ENCODE results near the gene ATP6V1C2.

The ATP6V1C2 gene

DNA sequence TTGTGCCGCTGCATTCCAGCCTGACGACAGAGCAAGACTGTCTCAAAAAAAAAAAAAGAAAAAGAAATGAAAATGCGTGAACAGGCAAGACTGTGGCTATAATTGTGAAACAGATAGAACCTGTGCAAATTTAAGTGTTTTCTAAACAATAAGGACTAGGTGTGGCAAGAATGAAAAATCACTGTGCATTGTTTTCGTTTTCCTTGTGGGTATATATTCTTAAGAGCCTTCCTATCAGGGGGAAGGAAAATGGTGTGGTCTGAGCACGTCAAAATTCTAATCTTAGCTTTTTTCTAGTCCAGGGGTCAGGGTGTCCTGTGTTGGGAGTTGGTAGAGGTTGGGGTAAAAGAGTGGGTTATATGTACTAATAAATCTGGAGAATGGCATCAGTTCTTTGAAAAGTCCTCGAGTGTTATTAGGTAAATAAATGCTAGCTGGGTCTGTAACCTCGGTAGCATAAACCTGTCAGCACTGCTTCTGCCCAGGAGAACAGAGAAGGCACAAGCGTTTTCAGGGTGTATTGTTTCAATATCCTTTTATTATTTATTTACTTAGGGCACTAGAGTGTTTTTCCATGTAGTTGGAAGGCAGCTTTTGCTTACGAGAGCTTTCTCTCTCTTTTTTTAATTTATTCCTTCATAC, 11.6 kb downstream of the ATP6V1C2 start:
- no peak for DNase-seq

DNA sequence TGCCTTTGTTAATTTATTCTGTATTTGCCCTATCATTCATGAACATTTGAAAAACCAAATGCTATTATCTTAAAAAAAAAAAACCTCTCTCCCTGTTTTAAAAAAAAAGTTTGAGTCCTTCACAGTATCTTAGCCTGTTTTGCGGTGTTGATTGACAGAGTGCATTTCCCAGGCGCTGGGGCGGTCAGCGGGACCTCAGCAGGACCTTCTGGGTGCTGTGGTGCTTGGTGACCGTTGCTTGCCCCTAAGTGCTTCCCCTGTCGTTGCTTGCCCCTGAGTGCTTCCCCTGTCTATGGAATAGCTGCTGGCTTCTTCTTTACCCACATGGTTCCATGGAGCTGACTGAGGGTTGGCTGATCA, 12.1 kb downstream of the ATP6V1C2 start:
- DNase-seq = no peak

DNA sequence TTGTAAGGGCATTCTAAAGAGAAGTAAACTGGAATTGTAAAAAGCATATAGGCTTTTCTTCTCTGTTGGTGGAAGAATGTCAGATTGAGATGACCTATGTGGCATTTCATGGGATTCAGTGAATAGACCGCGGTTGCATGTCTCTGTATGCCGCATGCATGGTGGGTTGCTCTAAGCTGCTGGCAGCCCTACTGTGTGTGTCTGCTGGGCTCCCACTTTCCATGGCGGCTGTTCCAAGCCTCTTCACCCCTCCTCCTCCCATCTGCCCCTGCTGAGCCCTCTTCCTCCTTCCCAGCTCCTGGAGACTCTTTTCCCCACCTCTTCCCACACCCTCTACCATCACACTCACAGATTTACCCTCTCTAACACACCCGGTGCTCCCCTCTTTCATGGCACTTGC, 12.6 kb downstream of the ATP6V1C2 start:
- DNase-seq = no peak

DNA sequence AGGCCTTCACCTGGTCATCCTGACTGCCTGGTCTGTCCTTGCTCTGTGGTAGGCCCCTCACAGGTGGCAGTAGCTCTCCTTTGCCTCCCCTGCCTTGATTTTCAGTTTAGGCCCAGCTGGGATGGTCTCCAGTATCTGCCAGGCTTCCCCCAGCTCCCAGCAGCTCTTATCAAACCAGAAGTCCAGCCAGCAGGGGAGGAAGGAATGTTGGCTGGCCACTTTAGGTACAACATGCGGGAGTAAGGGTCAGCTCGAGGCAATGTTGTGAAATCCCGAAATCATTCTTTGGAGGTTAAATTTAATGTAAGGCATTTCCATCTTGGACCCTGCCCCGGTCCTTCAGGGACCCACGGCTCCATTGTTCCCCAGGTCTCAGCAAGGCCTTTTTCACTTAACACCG, 16.8 kb downstream of the ATP6V1C2 start:
- DNase-seq = no peak

DNA sequence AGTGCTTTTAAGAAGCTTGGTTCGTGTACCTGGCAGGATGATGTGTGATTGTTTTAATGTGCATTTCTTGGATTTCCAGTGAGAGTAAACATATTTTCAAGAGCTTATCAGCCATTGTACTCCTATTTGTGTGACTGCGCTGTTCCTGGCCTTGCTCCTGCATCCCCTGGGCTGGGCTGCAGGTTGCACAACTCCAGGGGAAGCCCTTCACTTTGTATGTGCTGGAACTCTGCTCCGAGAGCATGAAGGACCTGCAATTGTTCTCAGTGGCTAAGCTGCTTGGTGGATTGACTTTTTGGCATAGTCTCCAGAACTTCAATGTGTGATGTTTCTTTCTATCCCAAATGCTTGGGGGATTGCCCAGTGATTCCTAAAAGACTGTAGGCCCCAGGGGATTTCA, 18.8 kb downstream of the ATP6V1C2 start:
- DNase-seq = no peak

DNA sequence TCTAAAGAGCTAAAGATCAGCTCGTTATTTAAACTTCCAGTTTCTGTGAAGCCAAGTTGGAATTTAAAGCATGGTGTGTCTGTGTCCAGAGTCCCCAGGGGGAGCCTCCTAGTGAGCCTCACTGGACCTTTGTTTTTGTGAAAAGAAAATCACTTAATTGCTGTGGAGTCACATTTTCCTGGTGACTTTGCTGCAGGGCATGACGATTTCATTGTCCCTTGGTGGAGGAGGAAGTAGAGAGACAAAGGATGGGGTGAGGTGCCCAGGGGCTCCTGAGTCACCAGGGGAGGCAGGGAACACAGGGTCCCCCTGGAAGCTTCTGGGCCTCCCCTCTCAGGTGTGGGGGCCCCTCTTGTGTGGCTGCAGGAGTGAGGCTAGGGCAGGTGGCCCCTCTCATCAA, 19.7 kb downstream of the ATP6V1C2 start:
- DNase-seq = no peak

DNA sequence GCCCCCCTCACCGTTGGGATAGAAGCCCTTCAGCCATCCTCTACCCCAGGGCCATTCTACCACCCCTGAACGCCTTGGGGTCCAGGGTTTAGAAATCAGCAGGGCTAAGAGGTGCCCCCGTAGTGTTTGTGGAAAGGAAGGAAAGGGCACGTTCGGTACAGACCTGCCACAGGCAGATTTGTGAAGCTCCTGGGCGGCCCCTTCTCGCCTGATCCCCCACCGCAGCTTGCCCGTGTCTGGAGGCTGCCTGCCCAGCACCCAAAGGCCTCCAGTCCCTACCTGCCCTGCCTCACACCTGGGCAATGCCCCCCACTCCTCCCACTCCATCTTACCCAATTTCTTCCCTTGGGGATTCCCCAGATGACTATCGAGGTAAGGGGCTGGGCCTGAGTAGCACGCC, 21.2 kb downstream of the ATP6V1C2 start:
- DNase-seq = no peak

DNA sequence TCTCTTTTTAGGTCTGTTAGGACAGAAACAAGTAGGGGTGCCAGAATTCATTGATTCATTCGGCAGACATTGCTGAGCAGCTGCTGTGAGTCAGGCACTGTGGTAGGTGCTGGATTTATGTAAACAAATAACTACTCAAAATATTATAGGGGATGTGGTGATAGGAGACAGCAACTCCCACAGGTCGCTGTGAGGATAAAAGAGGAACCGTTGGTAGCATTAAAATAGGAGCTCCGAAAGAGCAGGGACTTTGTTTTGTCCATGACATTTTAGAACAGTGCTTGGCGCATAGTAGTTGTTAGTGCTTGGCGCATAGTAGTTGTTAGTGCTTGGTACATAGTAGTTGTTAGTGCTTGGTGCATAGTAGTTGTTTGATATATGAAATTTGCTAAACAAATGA, 29.2 kb downstream of the ATP6V1C2 start:
- no peak for DNase-seq

DNA sequence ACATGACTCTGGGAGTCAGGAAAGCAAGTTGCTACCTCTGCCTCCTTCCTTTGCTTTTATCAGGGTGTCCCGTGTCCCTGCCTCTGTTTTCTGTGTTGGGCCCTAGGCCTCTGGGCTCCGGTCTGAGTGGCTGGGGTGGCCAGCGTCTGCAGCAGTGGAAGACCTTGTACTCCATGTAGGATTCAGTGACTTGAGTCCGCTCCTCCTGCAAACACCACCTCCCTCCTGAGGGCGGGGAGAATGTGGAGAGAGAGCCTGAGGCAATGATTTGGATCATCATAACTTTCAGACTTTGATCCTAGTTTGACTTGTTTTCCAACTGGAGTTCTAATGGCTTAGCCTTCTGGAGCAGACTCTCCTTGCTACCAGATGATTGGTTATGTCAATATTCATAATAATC, 30.8 kb downstream of the ATP6V1C2 start:
- no peak for DNase-seq

DNA sequence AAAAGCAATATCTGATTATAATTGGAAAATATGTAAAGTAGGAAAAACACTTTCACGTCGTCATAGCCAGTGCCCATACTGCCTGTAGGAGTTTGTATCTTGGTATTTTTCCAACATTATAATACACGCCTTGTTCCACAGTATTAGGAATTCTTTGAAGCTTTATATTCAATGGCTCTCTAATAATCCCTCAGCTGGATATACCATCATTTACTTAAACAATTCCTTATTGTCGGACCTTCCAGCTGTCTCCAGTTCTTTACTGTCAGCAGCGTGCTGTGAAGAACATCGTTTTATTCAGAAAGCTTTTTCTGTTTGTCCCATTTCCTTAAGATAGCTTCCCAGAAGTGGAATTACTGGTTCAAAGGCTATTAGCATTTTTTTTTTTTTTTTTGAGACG, 31.7 kb downstream of the ATP6V1C2 start:
- DNase-seq = no peak

DNA sequence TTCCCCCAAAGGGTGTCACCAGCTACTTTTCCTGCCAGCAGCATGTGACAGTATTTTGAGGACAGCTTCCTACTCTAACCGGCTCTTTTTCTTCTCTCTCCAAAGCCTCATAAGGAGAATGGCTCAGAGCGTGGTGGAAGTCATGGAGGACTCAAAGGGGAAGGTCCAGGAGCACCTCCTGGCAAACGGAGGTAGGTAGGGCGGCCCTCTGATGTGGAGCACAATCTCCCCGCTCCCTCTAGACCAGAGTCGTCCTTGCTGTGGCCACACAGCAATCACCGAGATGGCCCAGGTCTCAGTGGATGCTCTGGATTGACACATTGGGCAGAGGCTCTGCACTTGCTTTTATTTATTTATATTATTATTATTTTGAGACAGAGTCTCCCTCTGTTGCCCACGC, 32.4 kb downstream of the ATP6V1C2 start:
- no peak for DNase-seq

DNA sequence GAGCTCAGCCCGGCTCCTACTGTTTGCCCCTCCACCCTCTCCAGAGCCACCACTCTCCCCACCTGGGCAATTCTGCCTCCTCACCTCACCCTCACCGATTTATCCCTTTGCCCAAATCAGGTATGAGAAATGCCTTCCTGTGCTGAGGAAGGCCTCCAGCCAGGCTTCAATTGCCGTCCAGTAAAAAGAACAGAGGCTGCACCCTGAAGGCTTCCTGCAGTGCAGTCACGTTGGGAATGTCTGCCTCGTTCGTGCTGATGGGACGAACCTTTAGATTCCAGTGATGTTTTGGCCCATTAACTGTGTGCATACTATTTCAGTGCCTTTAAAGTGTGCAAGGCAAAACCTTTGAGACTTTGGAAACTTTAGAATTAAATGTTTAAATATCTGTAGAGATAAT, 34.2 kb downstream of the ATP6V1C2 start:
- no peak for DNase-seq

DNA sequence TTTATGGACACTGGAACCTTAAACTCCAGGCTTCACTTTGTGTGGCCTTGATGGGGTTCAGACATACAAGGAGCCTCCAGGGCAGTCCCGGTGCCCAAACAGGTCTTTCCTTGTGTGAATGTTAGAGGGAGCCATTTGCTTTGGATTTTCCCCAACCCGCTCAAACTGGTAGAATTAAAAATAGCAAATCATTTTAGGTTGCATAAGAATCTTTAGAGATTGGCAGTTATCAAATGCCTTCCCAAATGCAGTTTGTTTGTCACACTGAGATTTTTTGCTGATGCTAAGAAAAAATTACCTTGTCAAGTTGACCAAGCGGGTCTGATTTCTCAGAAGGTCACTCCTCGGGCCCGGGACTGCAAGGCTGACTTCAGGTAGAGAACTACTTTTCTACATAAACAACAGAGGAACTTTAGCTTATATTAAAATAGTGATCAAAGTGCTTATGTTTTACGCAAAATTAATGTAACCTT, 36.4 kb downstream of the ATP6V1C2 start:
- DNase-seq = no peak

DNA sequence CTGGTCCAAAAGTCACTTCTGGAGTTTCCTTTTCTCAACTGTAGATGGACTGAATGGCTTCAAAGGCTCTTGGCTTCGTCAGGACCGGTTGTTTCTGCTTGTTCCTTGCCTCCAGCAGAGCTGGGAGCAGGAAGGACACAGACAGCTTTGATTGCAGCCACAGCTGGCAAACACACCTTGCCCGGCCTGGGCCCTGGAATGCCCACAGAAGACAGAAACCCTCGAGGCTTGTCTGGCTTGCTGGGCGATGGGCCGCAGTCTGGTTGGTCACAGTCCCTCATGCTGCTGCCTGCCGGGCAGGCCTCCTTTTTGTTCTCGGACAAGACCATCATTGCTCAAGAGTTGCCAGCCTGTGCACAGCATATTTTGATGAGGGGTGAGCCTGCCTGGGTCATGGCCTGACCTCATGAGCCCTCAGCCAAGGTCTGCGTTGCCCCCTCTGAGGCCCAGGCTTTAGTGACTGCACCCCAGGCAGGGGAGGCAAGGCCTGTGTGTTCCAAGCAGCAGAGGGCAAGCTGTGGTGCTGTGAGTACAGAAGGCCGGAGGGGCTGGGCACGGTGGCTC, 37.8 kb downstream of the ATP6V1C2 start:
- DNase-seq = no peak

DNA sequence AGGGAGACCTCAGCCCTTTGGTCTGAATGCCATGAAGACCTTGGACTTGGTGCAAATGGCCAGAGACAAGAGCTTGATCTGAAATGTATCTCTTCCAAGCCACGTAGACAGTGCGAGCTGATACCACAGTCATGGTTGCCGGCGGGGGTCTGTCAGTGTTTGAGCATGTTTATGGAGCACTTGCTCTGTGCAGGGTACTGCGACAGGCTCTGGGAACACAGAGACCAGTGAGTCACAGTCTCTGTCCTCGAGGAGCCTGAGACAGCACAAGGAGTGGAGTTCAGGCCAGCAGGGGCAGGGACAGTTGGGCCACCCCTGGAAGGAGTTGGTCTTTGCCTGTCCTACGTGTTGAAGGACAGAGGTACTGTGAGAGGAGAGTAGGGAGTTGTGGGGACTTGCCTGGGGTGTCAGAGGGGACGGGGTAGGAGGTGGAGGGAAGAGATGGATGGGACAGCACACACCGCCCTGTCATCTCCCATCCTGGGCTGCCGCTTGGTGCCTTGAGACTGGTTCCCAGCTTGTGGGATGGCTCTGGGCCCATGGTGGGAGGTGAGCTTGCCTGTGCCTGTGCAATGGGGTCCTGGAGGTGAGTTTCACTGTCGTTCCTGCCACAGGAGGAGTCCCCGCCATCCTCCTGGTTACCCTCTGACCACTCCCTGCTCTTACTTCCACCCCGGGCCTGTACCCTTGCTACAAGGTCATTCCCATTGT, 39.5 kb downstream of the ATP6V1C2 start:
- DNase-seq = no peak

DNA sequence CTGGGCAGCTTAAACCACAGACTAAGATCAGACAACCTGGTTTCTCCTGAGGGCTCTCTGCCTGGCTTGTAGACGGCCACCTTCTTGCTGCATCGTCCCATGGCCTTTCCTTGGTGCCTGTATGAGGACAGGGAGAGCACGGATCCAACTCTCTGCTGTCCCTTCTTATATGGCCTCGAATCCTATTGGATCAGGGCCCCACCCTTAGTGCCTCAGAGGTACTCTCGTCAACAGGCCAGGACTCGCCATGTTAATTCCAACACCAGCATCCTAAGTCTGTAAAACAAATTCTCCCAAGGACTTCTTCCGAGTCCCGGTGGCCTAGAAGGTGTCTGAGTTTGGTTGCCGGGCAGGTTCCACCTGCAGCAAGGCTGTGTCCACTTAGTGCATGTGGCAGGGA, 40.2 kb downstream of the ATP6V1C2 start:
- no peak for DNase-seq

DNA sequence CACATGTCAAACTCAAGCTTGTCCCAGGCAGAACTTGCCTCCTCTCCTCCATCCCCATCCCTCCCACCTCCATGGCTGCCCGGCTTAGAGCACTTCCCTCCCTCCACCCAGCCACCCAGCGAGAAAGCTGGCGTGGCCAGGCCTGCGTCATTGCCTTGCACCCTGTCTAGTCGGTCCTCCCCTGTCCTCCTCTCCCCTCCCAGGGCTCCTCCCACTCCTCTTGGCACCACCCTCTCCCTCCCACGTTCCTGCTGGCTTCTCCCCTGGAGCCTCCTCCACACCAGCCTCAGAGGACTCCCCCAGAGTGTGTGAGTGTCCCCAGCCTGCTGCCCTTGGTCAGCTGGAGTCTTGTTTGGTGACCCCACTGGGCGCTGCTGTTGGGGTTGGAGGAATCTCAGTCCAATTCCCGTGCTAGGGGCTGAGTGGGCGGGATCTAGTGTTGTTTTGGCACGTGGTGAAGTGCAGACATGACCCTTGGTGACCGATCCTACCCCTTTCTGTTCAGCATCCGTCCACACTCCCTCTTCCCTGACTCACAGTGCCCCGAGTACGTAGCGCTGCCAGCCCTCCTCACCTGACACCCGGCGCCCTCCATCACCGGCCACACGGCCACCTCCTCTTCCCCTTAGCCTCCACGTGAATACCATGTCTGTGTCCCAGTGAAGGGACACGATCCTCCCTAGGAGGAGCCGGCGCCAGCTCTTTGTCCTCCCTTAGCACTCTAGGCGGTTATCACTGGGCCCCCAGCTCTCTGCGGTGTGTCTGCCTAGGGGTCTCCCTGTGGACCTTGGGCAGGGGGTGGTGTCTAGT, 41.4 kb downstream of the ATP6V1C2 start:
- no peak for DNase-seq

DNA sequence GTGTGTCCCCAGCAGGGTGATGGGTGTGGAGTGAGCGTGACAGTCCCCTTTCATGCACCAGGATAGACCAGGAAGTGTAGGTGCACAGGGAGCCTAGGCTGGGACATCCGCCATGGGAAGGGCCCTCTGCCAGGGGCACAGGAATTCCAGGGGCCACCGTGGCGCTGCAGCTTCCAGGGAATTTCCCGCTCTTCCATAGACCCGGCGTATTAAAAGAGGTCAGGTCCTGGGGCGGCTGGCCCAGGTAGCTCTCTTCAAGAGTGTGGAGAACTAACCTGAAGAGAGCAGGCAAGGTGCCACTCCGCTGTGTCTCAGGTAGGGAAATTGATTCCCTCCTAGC, 42.0 kb downstream of the ATP6V1C2 start:
- DNase-seq = no peak

DNA sequence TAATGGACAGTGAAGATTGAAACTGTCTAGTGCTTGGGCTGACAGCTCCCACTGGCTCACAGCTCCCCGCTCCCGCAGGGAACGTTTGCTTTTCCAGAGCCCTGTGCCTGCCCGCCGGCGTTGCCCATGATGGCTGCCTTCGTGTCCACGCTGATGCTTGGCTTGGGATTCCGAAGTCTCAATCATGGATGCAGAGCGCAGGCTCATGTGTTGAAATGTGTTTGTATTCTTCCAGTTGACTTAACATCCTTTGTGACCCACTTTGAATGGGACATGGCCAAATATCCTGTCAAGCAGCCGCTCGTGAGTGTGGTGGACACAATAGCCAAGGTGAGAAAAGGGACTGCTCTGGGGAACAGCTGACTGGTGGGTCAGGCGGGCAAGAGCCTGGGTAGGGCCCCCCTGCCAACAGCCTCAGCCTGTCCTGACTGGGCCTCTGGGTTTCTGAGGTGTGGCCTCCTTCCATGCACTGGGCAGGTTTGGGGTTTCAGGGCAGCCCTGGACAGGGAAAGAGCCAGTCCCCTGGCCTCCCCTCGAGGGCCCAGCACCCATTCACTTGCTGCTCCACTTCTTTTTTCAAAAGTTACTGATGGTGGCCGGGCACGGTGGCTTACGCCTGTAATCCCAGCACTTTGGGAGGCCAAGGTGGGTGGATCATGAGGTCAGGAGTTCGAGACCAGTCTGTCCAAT, 42.8 kb downstream of the ATP6V1C2 start:
- DNase-seq = no peak

DNA sequence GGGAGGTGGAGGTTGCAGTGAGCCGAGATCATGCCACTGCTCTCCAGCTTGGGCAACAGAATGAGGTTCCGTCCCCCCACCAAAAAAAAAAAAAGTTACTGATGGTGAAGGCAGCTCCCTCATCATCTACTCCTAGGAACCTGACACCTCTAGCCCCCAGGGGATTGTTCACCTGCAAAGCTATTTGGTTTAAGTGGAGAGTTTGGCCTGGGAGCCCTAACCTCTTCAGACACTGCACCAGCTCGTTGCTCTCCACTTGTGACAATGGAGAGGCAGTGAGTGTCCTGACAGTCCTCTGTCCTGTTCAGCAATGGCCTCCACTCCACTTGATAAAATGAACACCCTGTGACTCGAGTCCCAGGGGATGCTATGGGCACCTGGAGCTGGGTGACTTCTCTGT, 43.5 kb downstream of the ATP6V1C2 start:
- DNase-seq = no peak

DNA sequence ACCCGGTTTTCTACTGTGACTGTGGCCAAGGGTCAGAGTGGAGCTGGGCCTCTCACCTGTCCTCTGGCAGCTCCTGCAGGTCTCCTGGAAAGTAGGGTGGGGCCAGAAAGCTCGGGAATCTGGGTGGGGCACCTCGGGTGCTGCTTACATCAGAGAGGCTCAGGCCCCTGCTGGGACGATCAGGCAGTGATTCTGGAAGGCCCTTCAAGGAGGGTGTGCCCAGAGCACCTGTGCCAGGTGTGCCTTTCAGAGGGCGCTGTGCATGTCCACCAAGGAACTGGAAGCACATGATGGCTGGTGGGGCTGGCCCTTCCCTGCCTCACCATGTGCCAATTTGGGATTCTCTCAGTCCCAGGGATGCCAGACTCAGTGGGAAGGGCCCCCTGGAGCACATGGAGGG, 44.0 kb downstream of the ATP6V1C2 start:
- DNase-seq = no peak

DNA sequence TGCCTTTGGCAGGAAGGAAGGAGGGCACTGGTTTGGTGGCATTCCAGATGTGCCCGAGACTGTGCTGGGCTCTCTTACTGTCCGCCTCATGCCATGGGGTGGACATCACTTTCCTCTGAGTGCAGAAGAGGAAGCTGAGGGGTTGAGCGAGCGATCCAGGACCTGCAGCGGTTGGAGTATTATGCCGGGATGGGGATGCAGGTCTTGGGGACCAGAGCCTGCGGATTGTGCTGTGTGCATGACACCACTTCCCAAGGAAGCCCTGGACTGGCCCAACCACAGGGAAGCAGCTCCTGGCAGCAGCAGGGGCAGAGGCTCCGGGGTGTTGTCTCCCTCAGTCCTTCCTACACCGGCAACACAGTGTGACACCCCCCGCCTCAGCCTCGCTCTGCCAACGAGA, 44.5 kb downstream of the ATP6V1C2 start:
- no peak for DNase-seq

DNA sequence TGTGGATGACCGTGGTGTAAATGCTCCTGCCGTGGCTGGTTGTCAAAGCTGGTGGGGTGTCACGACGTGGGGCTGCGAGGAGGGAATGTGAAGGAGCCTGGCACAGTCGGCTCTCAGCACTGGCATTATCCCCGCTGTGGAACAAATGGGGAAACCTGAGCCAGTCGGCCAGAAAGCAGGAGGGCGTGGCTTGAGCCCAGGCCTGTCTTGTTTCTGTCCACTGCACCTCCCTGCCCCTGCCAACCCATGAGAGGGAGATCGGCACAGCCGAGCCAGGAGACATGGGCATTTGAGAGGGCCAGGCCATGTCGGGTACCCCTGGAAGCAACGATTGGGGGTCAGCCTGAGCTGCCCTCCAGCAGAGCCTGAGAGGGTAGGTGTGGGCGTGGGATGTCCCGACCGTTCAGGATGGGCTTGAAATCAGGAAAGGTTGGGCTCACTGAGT, 46.7 kb downstream of the ATP6V1C2 start:
- DNase-seq = no peak
